HG02970 (cell line): ENCODE measurements around the gene PHLDB1.

Experiments used
- ATAC-seq: cut with Tn5 transposase; IDR thresholded peaks from one replicate; pipeline ENCODE4 v1.9.1; 2021; ENCODE audit warnings: mild to moderate bottlenecking, moderate library complexity, moderate number of reproducible peaks; ENCODE audit not compliant: unreplicated experiment, low FRiP score

PHLDB1 gene

GRCh38 chr11:118635642-118636041, 28.2 kb downstream of the PHLDB1 start:
- ATAC-seq = no peak

DNA sequence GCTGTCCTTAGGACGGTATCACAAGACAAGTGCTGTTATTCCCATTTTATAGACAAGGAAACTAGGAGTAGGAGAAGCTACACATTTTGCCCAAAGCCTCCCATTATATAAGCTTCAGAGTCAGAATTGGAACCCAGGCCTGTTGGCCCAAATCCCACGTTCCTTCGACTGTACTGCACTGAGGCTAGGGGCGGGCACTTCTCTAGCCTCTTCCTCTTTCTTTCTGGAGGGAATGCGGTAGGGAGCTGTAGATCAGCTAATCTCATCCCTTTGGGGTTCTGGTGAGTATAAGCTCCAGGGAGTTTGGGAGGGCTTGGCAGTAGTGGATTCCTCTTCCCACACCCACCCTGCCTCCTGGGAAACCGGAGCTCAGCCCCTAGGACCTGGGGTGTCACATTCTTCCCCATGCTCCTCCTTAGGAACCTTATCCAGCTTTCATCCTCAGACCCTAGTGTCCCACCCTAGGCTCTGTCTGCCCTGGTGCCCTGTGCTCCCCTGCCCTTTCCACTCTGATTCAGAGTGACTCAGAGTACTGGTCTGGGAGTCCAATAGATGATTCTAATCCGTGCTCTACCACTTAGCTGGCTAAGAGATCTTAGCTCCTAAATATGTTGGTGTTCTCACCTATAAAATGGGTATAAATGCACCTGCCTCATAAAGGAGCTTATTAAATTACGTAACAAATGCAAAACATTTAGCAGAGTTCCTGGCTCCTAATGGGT, 29.3 kb downstream of the PHLDB1 start:
- no peak for ATAC-seq

GRCh38 chr11:118638726-118639125, 31.3 kb downstream of the PHLDB1 start:
- ATAC-seq = no peak

DNA sequence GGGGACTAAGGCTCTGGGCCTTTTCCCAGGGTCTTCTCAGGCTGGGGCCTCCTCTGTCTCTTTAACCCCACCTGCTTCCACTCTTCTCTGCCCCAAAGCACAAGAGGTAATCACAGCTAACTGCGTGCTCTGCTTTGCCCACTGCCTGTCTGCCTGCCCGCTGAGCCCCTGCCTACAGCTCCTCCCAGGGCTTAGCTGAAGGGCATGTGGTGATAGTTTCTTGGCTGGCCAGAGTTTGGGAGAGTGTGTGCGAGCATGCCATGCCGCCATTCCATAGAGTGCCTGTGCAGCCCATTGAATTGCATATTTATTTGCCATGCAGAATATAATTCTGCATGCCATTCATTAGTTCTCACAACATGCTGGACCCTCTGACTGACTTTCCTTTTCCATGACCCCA, 32.5 kb downstream of the PHLDB1 start:
- no peak for ATAC-seq

GRCh38 chr11:118640332-118641154, 33.1 kb downstream of the PHLDB1 start:
- no peak for ATAC-seq

GRCh38 chr11:118641397-118642019, 34.1 kb downstream of the PHLDB1 start:
- ATAC-seq = no peak

GRCh38 chr11:118643142-118643994, 36.0 kb downstream of the PHLDB1 start:
- ATAC-seq = no peak

DNA sequence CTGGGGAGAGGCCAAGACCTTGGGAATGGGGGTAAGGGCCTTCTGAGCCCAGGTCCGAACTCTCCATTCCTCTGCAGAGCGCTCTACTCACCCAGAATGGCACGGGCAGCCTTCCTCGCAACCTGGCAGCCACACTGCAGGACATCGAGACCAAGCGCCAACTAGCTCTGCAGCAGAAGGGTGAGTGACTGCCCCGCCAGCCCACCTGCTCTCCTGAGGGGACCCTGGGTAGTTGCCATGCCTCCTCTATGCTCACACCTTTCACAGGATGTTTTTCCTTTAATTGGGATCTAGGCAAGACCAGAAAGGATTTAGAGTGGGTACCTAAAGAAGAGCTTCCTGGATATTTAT, 36.6 kb downstream of the PHLDB1 start:
- ATAC-seq = no peak

DNA sequence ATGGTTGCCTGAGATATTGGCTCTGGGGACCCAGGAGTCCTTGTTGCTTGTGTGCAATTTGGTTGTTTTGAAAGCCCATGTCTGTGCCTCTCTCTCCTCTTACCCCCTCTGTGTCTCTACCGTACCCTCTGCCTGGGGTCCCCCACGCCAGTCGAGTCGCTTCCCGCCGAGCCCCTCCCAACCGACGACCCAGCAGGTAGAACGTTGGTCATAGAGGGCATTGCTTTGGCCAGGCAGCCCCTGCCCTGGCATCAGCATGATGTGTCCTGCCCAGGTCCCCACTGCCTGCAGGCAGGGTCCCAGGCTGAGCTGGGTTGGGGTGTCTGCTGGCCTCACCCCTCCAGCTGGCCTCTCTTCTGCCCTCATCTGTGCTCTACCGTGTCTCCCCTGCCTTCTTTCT, 37.1 kb downstream of the PHLDB1 start:
- no peak for ATAC-seq

- no peak for ATAC-seq
These were observed 37.8 kb downstream of the PHLDB1 start for GRCh38 chr11:118645066-118645715.

DNA sequence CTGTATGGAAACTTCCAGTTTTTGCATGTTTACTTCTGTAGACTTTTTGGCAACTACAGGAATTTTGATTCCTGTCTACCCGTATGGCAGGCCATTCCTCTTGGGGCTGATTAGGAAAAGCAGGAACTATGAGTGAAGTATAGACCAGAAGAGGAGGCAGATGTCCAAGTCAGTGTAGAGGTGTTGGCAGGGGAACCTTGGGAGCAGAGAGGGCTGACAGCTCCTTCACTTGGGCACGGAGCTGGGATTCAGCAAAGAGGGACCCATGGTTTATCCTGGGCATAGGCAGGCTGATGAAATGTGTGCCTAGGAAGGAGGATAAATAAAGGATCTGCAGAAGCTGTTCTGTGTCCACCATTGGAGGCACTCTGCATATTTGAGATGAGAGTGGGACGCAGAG, 39.0 kb downstream of the PHLDB1 start:
- no peak for ATAC-seq

GRCh38 chr11:118648291-118648690, 40.9 kb downstream of the PHLDB1 start:
- ATAC-seq = no peak

DNA sequence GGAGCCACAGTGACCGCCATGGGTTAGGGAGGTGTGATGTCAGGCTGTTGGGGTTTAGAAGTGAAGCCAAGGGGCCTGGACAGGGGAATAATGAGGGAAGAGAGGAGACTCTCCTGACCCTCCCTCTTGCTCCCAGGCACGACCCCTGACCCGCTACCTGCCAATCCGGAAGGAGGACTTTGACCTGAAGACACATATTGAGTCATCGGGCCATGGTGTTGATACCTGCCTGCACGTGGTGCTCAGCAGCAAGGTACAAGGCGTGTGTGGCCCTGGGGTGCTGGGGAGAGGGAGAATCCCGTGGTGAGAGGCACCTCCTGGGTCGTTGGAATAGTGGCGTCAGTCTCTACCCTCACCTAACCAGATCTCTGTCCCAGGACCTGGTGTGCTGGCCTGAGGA, 42.5 kb downstream of the PHLDB1 start:
- ATAC-seq = no peak

DNA sequence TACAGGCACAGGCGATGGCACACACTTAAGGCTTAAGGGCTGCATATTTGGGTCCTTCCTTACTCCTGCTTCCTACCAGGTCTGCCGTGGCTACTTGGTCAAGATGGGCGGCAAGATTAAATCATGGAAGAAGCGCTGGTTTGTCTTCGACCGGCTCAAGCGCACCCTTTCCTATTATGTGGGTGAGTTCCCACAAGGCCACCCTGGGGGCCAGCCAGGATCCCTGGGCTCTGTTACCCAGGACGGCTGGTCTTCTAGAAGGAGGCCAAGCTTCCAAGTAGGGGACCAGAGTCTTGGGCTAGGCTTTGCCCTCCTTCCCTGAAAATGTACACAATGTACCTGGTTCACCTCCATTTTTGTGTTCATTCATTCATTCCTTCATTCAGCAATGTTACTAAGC, 43.0 kb downstream of the PHLDB1 start:
- ATAC-seq = no peak

DNA sequence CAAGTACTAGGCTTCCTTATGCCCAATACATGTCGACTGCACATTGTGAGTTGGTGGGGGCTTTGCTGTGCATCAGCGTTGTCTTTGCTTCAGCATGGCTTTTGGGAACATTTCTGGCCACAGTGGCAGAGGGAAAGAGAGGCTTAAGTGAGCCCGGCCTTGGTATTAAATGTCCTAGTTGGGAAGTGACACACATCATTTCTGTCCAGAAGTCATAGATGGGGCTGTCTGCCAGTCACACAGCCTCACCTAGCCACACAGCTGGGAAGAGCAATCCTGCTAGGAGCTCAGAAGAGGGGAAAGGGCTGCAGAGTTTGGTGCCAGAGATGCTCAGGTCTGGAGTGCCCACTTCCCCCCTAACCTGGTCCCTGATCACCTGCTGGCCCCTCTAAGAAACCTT, 44.4 kb downstream of the PHLDB1 start:
- ATAC-seq = no peak

GRCh38 chr11:118652681-118653181, 45.3 kb downstream of the PHLDB1 start:
- ATAC-seq = no peak

GRCh38 chr11:118653684-118654390, 46.4 kb downstream of the PHLDB1 start:
- ATAC-seq = no peak

- ATAC-seq = no peak
These were observed 48.2 kb downstream of the PHLDB1 start for GRCh38 chr11:118655486-118656190.
